ENCODE results near the gene FITM2. TPM values are rescaled to one million over a fixed set of nuclear protein-coding genes. Genes with fewer than 3 reads are reported as not detected.

The FITM2 gene
- total RNA-seq, 1 donor from 2014 or later, result 5.3 TPM

GRCh38 chr20:44258226-44258890, 52.6 kb downstream of the FITM2 start:
- no peak for DNase-seq (ENCODE audit: low spot score in 2 of 2)
- no peak overlapping the region for H3K27ac ChIP-seq
- no peaks in the 10 kb centered on the region for H3K4me1 ChIP-seq
- TF ChIP-seq CTCF (IDR thresholded peaks at IDR 0.05), result no peak
- H3K4me3 ChIP-seq, result no peak overlapping the region
- H3K27me3 ChIP-seq, result no peaks in the 10 kb centered on the region
- no peaks in the 10 kb centered on the region for H3K9me3 ChIP-seq
- H3K36me3 ChIP-seq, result no peaks in the 10 kb centered on the region
- intact Hi-C loops (cut with DNase I), result no loop called here

GRCh38 chr20:44256961-44257360, 54.0 kb downstream of the FITM2 start:
- H3K4me1 ChIP-seq, result no peaks in the 10 kb centered on the region
- intact Hi-C loops (cut with DNase I), result no loop called here
- TF ChIP-seq CTCF (IDR thresholded peaks at IDR 0.05), result no peak
- H3K9me3 ChIP-seq, result no peaks in the 10 kb centered on the region
- H3K36me3 ChIP-seq, result no peaks in the 10 kb centered on the region
- DNase-seq (ENCODE audit: low spot score in 2 of 2), result no peak
- no peaks in the 10 kb centered on the region for H3K27me3 ChIP-seq
- H3K4me3 ChIP-seq, result no peak overlapping the region
- H3K27ac ChIP-seq, result no peak overlapping the region

GRCh38 chr20:44255942-44256341, 55.1 kb downstream of the FITM2 start:
- no peak for TF ChIP-seq CTCF (IDR thresholded peaks at IDR 0.05)
- H3K9me3 ChIP-seq, result no peaks in the 10 kb centered on the region
- H3K4me3 ChIP-seq, result no peak overlapping the region
- no peaks in the 10 kb centered on the region for H3K4me1 ChIP-seq
- H3K27me3 ChIP-seq, result no peaks in the 10 kb centered on the region
- H3K27ac ChIP-seq, result no peak overlapping the region
- no peak for DNase-seq (ENCODE audit: low spot score in 2 of 2)
- no peaks in the 10 kb centered on the region for H3K36me3 ChIP-seq
- intact Hi-C loops (cut with DNase I), result no loop called here

GRCh38 chr20:44254073-44254472, 56.9 kb downstream of the FITM2 start:
- intact Hi-C loops (cut with DNase I), result no loop called here

GRCh38 chr20:44253528-44253927, 57.5 kb downstream of the FITM2 start:
- H3K4me3 ChIP-seq, result no peak overlapping the region
- no peaks in the 10 kb centered on the region for H3K36me3 ChIP-seq
- DNase-seq (ENCODE audit: low spot score in 2 of 2), result no peak
- H3K4me1 ChIP-seq, result no peaks in the 10 kb centered on the region
- intact Hi-C loops (cut with DNase I), result no loop called here
- no peak overlapping the region for H3K27ac ChIP-seq
- H3K27me3 ChIP-seq, result no peaks in the 10 kb centered on the region
- no peak for TF ChIP-seq CTCF (IDR thresholded peaks at IDR 0.05)
- H3K9me3 ChIP-seq, result no peaks in the 10 kb centered on the region

More at GRCh38 chr20:44254073-44254472, 56.9 kb downstream of the FITM2 start:
- no peak overlapping the region for H3K4me3 ChIP-seq
- no peak for DNase-seq (ENCODE audit: low spot score in 2 of 2)
- no peak overlapping the region for H3K27ac ChIP-seq
- H3K27me3 ChIP-seq, result no peaks in the 10 kb centered on the region
- H3K4me1 ChIP-seq, result no peaks in the 10 kb centered on the region
- H3K9me3 ChIP-seq, result no peaks in the 10 kb centered on the region
- no peak for TF ChIP-seq CTCF (IDR thresholded peaks at IDR 0.05)
- H3K36me3 ChIP-seq, result no peaks in the 10 kb centered on the region

Other genes with a start within 250 kb of the FITM2 start
- 86.7 TPM for gene JPH2, start 124.0 kb downstream of the FITM2 start, total RNA-seq
- gene OSER1, start 100.4 kb downstream of the FITM2 start, total RNA-seq, result 9.2 TPM
- not detected for gene GDAP1L1, start 63.9 kb downstream of the FITM2 start, total RNA-seq
- gene R3HDML, start 25.8 kb upstream of the FITM2 start, total RNA-seq, result not detected
- gene HNF4A, start 44.5 kb upstream of the FITM2 start, total RNA-seq, result not detected
- 44.9 TPM for gene TTPAL, start 164.7 kb upstream of the FITM2 start, total RNA-seq
- 78.1 TPM for gene SERINC3, start 210.9 kb upstream of the FITM2 start, total RNA-seq